Activated CD8-positive, alpha-beta memory T cell treated with anti-CD3 and anti-CD28 coated beads for 4 hours (primary cell): ENCODE results near the gene AGPAT1.

Experiments
- DNase-seq, 2 donors: peaks; one replicate each; pipeline ENCODE4 v3.0.0-alpha.2; 2020; ENCODE audit warnings: low read depth in 2 of 2

The AGPAT1 gene

GRCh38 chr6:32168807-32169591, 6.9 kb downstream of the AGPAT1 start:
- DNase-seq, result no peak

DNA sequence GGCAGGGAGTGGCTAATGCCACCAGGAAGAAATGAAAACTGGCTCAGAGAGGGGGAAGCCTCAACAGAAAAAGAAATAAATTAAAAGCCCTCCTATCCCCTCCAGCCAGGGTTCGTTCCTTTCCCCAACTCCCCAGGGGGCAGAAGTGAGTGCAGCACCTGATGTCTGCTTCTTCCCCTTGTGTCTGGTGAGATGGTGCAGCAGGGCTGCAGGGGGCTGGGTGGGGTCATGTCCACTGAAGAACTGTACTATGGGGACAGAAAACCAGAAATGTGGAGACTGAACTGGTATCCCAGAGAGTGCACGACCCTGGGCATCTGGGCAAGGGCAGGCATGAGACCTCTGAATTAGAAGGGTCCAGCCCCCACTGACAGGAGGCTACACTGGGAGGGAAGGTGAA, 7.5 kb downstream of the AGPAT1 start:
- DNase-seq, result no peak

DNA sequence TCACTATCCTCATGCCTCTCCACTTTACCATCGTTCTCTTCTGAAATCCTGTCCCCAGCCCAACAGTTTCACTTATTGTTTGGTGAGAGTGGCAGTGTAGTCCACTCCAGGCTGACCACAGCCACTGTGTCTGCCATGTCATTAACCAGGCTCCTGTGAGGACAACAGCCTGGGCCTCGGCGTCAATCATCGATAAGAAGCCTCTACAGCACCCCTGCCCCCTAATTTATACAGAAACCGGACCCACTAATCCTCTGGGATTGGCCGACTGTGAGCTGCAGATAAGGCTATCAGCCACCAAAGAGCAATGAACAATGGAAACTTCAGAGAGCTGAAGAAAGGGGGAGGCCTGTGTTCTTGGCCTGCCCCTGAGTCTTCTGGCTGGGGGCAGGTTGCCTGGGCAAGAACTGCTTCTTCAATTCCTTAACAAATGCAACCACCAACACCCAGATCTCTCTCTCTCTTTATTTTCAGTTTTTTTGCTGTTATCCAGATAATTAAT, 8.1 kb downstream of the AGPAT1 start:
- DNase-seq, result no peak

GRCh38 chr6:32167154-32167760, 8.6 kb downstream of the AGPAT1 start:
- DNase-seq, result no peak

GRCh38 chr6:32166411-32167061, 9.3 kb downstream of the AGPAT1 start:
- DNase-seq, result no peak

GRCh38 chr6:32164295-32164694, 11.6 kb downstream of the AGPAT1 start, which contains the start of gene EGFL8:
Gene EGFL8 (plus strand): TSS chr6:32164595. CDS start chr6:32166166, 1,571 bp downstream.
- no peak for DNase-seq

- DNase-seq, result no peak
These were observed 12.2 kb downstream of the AGPAT1 start for GRCh38 chr6:32163559-32164258.

- DNase-seq, result no peak
These were observed 17.8 kb downstream of the AGPAT1 start for GRCh38 chr6:32158052-32158451.

GRCh38 chr6:32156891-32157290, 19.0 kb downstream of the AGPAT1 start:
- no peak for DNase-seq

DNA sequence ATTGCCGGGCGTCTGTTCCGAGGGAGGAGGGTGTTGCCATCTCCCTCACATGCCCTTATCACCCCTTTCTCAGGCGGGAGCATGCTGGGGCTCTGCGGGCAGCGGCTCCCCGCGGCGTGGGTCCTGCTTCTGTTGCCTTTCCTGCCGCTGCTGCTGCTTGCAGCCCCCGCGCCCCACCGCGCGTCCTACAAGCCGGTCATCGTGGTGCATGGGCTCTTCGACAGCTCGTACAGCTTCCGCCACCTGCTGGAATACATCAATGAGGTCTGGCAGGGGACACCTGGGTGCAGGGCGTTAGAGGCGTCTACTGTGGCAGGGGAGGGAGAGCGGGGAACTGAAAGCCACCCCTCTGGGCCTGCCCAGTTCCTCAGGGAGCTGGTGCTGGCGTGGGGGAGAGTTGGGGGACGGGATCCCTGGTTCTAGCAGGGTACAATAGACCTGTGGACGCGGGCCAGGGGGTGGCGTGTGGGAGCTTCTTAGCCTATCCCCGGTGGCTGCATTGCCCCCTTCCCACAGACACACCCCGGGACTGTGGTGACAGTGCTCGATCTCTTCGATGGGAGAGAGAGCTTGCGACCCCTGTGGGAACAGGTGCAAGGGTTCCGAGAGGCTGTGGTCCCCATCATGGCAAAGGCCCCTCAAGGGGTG, 21.2 kb downstream of the AGPAT1 start:
- DNase-seq, result peak; percentile 33 to 37

- peak; percentile 58 to 59 for DNase-seq
These were observed 22.0 kb downstream of the AGPAT1 start, which contains the start of gene PPT2 for GRCh38 chr6:32153564-32154513. Gene PPT2 (plus strand): TSS chr6:32154141. CDS start chr6:32154595, 454 bp downstream.

GRCh38 chr6:32152769-32153563, 22.9 kb downstream of the AGPAT1 start:
- no peak for DNase-seq

- no peak for DNase-seq
These were observed 23.8 kb downstream of the AGPAT1 start, which contains the start of gene PRRT1 for GRCh38 chr6:32151863-32152768. Gene PRRT1 (minus strand): TSS chr6:32151939. CDS start chr6:32151827, 112 bp downstream.

GRCh38 chr6:32151181-32151862, 24.6 kb downstream of the AGPAT1 start:
- no peak for DNase-seq

GRCh38 chr6:32149932-32150870, 25.7 kb downstream of the AGPAT1 start:
- DNase-seq, result no peak

GRCh38 chr6:32149092-32149755, 26.7 kb downstream of the AGPAT1 start:
- no peak for DNase-seq
